Measurements from ENCODE around the gene LDLRAD4.

GRCh38 chr18:13510594-13510993, 292.0 kb downstream of the LDLRAD4 start:
- TF ChIP-seq CTCF (IDR thresholded peaks at IDR 0.05): no peak
- TF ChIP-seq POLR2AphosphoS5 (IDR thresholded peaks at IDR 0.05): no peak
- no peak for TF ChIP-seq EP300 (IDR thresholded peaks at IDR 0.05)

All from upper lobe of left lung (tissue), 4 donors.